GM18861 (cell line): ENCODE measurements around the gene PLA2R1.

Experiments used
- ATAC-seq: cut with Tn5 transposase; IDR thresholded peaks from one replicate; pipeline ENCODE4 v1.9.1; 2021; ENCODE audit not compliant: unreplicated experiment

PLA2R1 gene

DNA sequence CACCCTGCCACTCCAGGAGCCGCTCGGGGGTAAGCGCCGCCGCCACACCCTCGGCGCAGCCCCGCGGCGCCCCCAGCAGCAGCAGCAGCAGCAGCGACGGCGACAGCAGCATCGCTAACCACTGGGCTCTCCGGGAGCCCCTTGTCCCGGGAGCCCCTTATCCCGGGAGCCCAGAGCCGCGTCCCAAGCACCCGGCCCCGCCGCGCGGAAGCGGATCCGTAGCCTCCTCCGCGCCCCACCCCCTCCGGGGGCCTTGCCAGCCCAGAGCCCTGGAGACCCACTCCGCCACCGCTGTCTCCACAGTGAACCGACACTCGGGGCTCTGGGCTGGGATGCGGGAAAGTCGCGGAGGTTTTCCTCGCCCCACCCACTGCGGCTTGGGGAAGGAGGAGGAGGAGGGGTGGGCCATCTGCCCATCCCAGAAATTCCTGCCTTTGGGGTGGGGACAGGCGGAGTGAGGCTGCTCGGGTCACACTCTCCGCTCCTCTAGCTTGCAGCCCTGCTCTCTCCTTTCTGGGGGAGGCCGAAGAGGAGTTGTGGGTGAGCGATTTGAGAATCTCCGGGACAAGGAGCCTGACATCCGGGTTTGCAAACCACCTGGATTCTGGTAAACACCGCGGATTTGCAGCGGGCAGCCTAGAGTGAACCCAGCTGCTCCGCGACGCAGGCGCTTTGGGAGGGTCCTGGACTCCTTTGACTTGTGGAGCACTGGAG, at the start of gene PLA2R1:
TSS of gene PLA2R1 (minus strand) at position 324 of the 714 bp plus-strand sequence. CDS start at position 112, 212 bp downstream.
- ATAC-seq: no peak

DNA sequence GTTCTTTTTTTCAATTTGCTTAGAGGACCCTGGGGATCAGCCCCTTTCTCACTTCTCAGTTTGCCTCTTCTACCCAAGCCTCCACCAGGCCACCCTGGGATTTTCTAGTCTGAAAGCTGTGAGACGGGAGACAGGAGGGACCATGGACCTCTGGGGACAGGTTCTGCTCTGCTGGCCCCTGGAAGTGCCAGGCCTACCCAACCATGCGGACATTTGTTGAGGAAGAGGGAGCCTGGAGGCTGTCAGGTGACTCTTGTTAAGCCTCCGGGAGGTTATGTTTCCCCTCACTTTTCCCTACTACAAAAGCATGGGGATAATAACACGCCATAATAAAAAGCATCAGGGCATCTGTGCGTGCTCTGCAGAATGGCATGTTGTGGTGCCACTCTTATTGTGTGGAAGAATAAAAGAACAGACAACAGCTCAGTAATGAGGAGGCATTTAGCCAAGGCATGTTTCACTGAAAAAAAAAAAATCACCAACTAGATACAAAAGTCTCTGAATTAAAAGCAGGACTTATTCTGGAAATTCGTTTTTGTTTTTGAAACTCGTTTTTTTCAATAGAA, 48.3 kb upstream of the PLA2R1 start:
- ATAC-seq: no peak

DNA sequence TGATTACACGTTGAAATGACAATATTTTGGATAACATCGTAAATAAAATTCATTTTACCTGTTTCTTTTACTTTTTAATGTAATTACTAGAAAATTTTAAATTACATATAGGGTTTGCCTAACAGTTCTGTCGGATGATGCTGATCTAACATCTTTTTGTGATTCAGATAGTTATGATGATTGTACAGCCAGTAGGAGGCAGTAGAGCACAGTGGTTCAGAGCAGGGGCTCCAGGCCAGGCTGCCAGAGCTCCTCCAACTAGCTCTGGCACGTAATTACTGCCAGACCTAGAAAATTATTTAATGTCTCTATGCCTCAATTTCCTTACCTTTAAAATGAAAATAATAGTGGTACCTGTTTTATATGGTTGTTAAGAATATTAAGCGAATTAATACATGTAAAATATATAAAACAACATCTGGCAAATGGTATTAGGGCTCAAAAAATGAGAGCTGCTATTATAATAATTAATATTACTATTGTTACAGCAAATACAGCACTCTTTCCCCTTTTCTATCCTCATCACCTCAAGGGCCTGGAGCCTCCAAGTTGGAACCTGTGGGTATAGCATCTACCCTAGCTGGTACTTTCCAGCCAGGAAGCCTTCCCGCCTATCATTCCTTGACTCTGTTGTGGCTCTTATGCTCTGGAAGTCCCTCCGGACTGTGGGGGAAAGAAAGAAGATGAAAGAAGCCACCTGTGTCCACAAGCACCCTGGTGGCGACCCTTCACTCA, 47.7 kb upstream of the PLA2R1 start:
- peak; percentile 85 for ATAC-seq

DNA sequence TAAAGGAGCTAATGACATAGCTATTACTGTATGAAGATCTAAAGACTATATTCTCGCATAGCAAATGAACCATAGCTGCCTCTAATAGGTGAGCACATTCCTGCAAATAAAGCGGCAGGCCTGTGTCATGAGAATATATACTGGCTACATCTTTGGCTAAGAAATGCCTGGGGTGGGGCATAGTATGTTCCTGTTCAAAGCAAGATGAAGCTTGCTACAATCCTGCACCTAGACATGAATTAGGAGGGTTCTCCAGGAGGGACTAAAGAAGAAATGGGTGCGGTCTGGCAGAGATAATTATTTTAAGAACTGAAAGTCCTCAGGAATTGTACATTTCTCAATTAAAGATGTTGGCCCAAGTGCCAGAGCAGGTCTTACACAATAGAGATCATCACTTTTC, 46.8 kb upstream of the PLA2R1 start:
- ATAC-seq: no peak

DNA sequence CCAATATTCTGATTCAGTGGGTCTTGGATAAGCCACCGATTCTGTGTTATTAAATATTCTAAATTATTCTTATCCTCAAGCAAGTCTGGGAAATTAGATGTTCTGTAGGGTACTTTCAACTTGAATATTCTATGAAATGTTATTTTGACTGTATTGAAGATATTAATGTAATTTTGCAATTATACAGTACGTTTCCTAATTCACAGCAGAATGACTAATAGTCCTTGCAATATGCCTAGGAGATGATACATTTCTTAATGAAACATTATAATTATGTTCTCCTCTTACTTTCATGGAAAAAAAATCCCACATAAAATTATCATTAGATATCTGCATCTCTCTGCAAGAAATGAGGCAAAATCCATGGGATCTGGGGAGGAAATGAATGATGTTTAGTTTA, 46.2 kb upstream of the PLA2R1 start:
- no peak for ATAC-seq

DNA sequence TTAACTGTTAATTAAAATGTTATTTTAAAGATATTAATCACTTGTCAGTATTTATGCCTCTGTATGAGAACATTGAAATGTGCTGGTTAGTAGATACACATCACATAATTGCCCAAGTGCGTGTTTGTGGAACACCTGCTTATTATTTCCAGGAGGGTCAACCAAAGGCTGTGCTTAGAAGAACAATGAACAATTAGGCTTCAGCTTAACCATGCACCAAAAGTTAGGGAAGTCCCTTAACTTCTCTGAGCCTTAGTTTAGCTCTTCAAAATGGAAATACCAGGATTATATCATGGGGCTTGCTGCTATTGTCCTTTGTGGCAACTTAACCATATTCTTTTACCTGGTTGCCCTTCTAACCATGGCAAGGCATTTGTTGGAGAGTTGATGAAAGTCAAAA, 43.0 kb upstream of the PLA2R1 start:
- ATAC-seq: no peak

DNA sequence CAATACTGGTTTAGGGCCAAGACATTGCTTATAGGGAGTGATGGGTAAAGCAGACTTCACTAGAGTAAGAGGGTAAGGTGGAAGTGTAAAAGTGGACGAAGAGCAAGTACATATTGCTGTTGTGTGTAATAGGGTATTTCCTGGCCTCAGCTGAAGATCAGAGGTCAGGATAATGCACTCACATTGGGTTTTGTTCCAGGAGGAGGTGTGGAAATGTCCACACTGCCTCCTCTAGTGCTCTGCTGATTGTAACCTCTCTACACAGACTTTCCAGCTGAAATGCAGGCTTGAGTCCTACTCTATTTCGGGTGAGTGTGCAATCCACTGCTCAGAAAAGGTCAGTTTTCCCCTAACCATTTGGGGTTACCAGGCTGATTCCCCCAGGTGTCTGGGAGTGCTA, 41.7 kb upstream of the PLA2R1 start:
- no peak for ATAC-seq

DNA sequence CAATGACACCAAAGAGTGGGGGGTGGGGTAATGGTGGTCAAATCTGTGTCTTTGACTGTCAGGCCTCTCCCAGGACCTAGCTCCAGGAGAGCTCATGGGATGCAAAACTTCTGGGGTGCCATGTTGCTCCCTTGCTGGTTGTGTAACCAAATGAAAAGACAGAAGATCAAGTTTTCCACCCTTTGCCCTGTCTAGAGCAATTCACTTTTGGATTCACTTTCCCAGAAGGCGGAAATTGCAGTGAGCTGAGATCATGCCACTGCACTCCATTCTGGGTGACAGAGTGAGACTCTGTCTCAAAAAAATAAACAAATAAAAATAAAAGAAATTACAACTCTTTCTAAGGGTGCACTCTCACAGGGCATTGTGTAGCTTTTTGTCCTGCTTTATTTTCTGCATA, 34.9 kb upstream of the PLA2R1 start:
- no peak for ATAC-seq

DNA sequence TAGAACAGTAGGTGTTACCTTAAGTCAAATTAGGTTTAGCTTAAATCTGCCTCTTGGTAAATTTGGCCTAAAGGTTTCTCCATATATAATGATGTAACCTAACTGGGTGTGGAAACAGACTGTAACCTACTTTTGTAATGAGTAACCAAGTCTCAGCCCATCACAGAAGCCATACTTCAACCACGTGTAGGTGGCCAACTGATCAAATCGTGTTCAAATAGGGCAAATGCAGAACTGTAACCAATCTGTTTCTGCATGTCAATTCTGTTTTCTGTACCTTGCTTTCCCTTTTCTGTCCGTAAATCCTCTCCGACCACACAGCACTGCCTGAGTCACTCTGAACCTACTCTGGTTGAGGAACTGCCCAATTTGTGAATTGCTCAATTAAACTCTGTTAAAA, 34.0 kb upstream of the PLA2R1 start:
- no peak for ATAC-seq

DNA sequence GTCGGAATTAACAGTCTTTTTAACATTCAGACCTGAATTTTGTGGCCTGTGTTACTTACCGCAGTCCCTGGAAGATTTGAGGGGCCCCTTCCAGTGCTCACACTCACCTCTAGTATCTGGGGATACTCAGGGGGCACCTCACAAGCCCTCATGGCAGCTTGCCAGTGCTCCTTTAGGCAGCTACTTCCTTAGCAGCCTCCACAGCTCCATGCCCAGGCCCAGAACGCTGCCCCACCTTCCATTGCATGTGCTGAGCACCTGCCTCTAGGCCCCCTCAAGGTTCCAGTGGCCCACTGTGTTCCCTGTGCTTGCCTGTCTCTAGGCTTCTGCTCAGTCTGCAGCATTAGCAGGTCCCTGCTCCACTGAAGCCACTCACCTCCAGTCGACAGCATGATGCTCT, 30.0 kb upstream of the PLA2R1 start:
- no peak for ATAC-seq

DNA sequence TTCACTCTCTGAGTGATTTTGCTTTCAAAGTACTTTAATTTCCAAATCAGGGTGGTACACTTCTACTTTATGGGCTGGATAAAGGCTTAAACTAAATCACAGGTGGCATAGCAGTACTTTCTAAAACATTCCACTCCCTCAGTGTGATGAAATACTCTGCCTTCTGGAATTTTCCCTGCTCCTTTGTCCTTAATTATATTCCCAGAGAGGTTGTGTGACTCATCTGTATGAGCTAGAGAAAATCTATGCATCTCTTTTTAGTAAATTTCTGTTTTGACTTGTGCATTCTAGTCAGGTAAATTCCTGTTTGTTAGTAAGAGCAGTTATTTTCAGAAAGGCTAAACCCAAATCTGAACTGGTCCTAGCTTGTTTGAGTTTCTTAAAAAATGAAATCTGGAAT, 29.0 kb upstream of the PLA2R1 start:
- no peak for ATAC-seq

DNA sequence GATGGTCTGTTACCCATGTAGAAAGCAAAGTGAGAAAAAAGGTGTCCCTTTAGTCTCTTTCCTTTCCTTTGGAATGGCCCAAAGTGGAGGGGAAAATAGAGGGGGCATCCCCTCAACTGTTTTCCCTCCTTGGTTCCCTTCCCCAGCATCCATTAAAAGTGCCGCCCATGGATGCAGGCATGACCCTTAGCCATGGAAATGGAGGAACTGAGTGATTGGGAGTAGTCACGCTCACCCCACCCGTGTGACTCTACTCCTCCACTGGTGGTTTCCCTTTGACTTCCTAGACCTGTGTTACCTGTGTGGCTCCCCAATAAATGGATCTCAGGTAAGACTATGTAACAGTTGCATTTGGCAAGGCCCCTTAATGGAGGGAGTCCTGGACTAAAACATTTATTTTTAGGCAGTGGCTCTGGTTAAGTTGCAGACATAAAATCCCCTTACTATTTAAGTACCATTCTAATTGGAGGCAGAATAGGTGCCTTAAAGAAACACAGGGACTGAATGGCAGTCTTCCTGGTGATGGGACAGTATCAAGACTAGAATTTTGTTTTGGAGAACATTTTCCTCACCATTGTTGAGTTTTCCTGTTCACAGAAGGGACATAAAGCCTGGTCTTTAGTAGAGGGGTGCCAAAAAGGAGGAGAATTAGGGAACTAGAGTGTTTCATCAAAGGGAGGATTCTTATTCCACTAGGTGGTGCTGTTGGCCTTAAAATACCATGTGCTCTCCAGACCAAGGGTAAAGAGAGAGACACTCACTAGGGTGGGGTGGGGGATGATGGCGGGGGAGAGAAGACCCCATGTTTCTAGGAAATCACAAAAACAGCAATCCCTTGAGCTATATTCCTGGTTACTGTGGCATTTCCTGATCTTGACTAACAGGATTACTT, 25.7 kb upstream of the PLA2R1 start:
- no peak for ATAC-seq

DNA sequence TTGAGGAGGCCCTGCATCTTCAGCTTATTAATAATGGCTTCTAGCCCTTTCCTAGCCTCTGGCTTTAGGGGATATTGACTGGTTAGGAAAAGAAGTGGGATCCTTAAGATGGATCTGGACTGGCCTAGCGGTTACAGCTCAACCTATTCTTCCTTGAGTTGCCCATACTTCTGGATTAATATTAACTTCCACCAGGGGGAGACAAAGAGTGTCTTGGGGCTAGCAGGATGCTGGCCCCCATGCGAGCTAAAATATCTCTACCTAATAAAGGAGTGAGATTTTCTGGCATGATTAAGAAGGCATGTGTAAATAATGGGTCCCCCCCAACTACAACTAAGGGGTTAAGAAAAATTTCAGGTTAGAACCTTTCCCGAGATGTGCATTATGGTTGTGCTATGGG, 23.2 kb upstream of the PLA2R1 start:
- ATAC-seq: no peak

DNA sequence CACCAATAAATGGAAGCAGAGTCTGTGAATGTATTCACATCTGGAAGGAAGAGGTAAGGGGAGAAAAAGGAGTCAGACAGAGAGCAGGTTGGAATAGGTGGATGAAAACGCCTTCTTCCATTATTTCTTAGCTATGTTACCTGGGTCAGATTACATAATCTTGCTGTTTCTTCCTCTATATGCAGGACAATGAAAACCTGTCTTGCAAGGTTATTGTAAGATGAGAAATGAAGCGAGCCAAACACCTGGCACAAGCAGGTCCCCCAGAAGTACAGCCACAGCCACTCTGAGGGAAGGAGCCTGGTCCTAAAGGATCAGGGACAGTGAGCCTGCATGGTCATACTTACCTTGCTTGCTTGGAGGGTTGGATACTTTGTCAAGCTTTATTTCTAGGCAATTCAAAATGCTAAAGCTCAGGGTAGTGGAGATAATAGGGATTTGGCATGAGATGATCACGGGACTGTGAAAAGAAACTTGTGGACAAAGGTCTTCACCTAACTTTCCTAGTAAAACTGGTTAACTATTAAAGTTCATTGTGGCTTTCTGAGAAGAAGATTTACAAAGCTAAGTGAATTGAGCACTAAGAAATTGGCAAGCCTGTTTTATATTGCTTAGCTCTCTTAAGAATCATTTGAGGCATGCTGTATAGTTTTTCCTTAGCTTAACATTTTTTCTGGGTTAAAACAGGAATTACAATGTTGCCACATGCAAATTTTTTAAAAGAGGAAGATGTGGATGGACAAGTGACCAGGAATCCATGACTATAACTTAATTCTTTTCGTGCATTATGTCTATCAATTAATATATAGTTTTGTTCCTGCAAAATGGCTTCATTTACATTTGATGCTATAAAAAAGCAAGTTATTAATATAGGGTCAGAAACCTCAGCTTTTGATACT, 15.7 kb upstream of the PLA2R1 start:
- ATAC-seq: no peak

DNA sequence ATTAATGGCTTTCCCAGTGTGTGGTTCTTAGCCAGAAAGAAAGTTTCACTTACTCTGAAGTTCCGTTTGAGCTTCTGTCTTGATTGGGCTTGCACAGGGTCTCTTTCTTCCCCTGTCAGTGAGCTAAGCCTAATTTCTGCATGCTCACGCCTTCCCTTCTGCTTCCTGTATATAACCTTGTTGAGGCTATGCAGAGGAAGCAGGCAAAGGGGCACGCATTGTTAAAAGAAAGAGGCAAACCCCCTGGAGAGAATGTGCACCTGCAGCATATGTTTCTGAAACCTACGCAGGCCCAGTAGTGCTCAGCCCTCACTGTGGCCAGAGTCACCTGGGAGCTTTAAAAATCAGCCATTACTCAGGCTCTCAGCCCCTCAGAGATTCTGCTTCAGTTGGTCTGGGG, 14.5 kb upstream of the PLA2R1 start:
- no peak for ATAC-seq

DNA sequence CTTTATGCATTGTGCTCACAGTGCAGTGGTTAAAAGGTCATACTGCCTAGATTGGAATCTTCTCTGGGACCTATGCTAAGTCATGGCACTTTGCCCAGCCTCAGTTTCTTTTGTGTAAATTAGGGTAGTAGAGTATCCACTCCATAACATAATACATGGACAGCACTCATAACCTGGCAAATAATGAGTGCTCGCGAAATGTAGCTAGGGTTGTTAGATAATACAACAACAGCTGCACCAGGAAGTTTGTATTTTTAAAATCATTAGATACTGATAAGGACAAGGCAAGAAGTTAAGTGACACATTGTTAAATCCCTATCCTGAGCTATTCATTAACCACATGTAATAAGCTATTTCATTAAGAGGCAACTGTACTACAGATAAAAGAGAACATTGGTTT, 13.8 kb upstream of the PLA2R1 start:
- ATAC-seq: no peak

DNA sequence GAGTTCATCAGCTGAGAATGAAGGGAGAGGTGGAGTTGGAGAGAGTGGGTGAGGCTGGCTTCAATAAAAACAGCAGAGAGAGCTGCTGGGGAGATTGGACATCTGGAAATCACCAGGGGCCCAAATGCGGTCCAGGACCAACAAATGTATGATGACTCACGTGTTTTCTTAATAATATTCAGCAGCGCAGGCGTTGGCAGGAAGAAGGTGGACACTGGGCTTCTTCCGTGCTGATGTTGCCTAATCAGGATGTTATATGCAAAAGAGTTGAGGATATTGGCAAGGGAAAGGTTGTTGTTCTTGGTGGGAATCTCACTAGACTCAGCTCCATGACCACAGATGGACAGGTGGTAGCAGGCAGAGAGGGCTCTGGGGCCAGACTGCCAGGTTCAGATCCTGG, 12.8 kb upstream of the PLA2R1 start:
- no peak for ATAC-seq

DNA sequence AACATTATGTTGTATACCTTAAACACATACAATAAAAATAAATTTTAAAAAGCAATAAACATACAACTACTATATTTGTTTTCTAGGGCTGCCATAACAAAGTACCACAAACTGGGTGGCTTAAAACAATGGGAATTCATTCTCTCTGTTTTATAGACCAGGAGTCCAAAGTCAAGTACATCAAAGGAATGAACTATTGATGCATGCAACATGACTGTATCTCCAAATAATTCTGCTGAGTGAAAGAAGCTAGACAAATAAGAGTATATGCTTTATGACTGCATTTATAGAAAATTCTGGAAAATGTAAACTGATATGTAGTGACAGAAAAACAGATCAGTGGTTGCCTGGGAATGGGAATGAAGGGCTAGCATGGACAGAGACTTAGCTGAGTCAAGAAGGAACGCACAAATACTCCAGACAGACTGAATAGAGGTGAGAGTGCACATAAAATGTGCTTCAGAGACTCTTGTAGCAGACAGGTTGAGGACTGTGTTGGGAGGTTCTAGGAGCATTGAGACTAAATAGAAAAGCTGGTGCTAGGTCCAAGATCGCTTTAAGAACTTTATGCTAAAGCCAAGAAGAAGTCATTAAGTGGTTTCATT, 11.0 kb upstream of the PLA2R1 start:
- ATAC-seq: no peak

DNA sequence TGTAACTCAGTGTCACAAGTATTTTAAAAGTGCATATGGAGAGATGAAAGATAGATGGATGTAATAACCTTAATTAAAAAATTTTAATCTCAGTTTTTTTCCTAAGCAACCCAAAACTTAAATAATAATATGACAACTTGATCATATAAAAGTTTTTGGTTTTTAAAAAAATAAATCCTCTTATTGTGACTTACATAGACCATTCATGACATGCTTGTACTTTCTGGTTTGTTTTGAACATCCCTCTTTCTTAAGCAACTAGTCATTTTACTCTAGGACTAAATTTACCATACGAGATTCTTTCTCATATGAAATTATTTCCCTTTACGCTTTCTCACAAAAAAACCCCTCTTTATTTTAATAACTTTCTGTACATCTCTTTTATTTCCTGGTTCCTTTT, 6.5 kb upstream of the PLA2R1 start:
- ATAC-seq: no peak

DNA sequence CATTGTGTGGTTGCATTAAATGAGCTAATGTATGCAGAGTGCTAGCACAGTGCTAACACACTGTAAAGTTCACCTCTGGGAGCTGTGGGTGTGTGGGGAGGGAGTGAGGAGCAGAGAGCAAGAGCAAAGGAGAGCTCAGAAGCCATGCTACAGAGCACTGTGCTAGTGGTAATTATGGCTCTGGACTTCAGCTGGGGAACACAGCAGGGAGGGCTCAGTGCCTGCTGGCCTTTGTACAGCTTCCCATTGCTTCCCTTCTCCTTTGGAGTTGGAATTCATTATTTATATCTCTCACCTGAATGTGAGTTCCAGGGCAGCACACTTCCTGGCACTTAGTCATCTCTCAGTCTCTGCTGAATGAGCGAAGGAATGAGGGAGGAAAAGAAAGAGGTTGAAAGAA, 2.5 kb upstream of the PLA2R1 start:
- no peak for ATAC-seq
